Stimulated activated CD8-positive, alpha-beta memory T cell treated with anti-CD3 and anti-CD28 coated beads, Interleukin-7, amount 100 ng/mL, for 1 hour (primary cell): Measurements from ENCODE around the gene SPDEF.

Source experiments
- DNase-seq, 2 donors: peaks; one replicate each; pipeline ENCODE4 v3.0.0-alpha.2; 2020; ENCODE audit warnings: low read depth in 2 of 2

SPDEF gene

DNA sequence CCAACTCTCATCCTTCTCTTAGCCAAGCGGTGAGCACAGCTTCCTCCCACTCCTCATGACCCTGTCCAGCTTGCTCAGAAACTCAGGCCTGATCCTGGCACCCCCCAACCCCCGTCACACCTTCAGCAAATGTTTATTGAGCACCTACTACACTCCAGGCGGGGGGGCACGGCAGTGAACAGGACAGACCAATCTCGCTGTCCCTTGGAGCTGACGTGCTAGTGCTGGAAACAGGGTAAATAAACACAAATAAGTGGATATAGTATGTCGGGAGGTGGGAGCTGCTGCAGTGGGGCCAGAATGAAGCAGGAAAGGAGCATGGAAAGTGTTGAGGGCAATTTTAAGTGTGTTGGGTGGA is 7.4 kb upstream of the SPDEF start:
- DNase-seq, result no peak

- no peak for DNase-seq
Observed at GRCh38 chr6:34562861-34563512, 6.9 kb upstream of the SPDEF start.

DNA sequence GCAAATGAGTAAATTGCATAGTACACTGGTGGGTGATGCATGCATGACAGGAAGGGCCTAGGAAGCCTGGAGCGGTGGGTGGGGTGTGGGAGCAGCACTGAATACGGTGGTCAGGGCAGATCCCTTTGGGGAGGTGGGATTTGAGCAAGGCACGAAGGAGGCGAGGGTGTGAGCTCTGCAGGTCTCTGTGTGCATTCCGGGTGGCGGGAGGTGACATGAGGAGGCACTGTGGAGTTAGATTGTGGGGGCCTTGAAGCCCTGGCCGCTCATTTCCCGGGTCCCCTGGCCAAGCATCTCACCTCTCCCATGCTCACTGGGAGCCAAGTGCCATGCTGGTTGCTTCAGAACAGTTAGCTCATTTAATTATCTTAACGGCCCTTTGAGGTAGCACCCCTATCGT is 6.2 kb upstream of the SPDEF start:
- no peak for DNase-seq

GRCh38 chr6:34561227-34561530 is 5.0 kb upstream of the SPDEF start:
- no peak for DNase-seq

- DNase-seq, result no peak
Observed at GRCh38 chr6:34560366-34561226, 4.5 kb upstream of the SPDEF start.

DNA sequence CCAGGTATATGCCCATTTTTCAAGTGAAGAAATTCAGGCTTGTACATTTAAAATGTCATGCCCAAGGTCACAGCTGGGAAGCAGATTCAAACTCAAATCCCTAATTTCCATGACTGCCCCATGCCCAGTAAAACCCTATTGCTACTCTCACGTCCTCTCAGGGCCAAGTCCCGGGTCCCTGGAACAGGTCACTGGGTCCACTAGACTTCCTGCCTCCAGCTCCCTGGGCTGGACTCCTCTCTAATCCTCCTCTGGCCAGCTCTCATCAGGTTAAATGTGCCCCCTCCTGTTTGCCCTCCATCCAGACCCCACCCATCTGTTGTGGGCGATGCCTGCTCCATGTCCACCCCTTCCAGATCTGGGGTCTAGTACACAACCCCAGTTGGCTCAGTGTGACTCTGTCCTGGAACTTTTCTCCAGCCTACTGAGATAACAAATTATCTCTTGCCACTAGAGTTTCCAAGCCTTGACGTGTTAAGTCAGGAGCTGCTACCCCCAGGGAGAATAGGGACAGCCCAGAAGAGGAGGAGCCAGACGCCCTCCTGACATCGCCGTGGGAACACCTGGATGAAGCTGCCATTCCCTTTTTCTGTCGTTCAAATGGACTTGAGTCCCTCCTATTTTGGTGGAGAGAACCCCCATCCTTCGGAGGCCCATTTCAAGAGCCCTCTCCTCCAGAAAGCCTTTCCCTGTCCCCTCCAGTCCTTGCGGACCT is 3.7 kb upstream of the SPDEF start:
- no peak for DNase-seq

GRCh38 chr6:34558172-34558714 is 2.1 kb upstream of the SPDEF start:
- no peak for DNase-seq

GRCh38 chr6:34557228-34557627 is 1.1 kb upstream of the SPDEF start:
- no peak for DNase-seq

DNA sequence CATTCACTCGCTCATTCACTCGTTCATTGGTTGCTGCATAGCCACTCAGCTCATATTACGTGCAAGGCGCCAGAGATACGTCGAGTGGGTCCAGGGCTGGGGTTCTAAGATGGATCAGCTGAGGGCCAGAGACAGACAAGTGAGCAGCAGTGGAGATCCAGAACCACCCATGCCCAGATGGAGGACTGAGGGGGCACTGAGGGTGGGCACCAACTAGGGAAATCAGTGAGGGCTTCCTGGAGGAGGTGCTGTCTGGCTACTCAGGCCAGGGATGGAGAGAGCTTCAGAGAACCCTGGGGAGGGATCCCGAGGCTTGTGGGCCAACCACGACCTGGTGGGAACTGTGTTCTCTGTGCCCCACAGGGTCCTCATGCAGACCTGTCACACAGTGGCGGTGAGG is 364 bp upstream of the SPDEF start:
- no peak for DNase-seq

GRCh38 chr6:34555328-34555727 is 801 bp downstream of the SPDEF start:
- DNase-seq, result no peak

- DNase-seq, result no peak
Observed at GRCh38 chr6:34555007-34555322, 1.2 kb downstream of the SPDEF start.

- DNase-seq, result no peak
Observed at GRCh38 chr6:34554291-34555006, 1.7 kb downstream of the SPDEF start.

- DNase-seq, result no peak
Observed at GRCh38 chr6:34553750-34554149, 2.4 kb downstream of the SPDEF start.

DNA sequence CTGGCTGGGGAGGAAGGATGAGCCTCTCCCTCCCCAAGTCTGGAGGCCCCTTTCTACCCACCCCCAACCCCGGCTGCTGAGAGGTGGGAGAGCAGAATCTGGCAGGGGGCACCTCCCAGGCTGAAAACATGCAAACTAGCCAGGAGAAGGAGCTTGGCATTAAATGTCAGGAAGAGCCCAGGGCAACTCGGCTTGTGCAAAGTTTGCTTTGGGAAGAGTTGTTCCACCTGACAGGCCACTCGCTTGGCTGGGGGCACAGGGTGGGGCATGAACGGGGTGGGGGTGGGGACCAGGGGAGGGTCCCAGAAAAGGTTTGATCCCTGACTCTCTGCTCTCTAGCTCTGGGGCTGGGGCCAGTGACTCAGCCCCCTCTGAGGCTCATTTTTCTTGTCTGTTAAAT is 3.0 kb downstream of the SPDEF start:
- no peak for DNase-seq

DNA sequence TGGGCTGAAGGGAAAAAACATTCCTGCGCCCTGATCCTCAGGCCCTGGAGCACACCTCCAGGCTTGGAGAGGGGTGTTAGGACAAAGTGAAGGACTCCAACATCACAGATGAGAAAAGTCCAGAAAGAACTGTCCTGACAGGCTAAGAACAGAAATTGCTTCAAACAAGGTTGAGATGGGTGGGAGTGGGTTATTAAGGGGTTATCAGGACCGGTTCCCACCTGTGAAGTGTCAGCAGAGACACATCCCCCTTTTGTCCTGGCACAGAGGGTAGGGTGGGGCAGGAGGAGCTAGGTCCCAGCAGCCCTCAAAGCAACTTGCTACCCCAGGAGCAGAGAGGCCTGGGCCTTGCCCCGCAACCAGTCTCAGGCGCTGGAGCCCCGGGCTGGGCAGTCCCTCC is 3.5 kb downstream of the SPDEF start:
- no peak for DNase-seq

- no peak for DNase-seq
Observed at GRCh38 chr6:34551720-34552119, 4.4 kb downstream of the SPDEF start.

DNA sequence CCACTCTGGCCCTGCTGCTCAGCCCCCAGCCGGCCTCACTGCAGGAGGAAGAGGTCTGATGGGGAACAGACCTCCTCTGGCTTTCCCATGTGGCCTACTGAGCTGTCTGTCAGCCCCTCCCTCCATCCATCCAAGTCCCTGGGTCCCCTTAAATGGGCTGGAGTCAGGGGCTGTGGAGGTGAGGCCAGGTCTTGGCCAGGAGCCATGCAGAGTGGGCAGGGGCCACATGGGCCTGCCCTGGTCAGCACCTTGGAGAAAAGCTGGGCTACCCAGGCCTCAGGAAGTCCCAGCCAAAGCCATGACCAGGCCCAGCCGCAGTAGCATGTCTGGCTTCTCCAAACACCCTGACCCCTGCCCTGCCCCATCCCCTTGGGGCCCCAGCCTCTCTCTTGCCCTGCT is 6.3 kb downstream of the SPDEF start:
- no peak for DNase-seq

GRCh38 chr6:34549026-34549803 is 6.9 kb downstream of the SPDEF start:
- DNase-seq, result no peak

DNA sequence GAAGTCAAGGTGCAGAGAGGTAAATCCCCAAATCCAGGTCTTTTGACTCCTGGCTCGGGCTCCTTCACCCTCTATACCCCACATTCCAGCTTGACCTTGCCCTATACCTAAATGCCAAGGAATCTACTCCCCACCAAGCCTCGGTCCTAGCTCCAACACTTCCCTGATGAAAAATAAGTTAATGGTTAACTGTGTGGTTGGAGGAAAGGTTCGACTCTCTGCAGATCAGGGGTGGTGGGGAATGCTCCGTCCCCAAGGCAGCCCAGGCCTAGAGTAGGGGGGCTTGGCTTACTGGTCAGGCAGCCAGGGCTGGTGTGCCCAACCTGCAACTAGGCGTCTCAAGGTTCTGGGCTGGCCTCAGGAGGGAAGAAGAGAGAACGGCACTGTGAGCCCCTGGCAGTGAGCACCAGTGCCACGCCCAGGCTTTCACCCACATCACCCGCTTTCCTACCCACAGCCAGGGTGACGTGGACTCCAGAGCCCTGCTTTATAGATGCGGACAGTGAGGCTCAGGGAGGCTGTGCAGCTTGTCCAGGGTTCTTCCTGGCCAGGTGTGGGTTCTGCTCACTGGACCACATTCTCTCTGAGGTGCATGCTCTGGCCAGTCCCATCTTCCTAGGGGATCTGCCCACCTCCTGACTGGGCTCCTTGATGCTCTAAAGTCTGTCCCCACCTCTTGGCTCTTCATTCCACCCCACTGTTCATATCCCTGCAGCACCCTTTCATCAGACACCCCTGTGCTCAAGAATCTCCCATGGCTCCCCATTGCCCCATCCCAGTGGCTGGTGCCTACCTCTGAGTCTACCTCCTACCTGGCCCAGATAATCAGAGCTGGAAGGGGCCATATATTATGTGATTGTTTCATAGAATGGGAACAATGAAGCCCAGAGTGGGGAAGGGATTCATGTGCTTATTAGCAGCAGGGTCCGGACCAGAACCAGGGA is 8.2 kb downstream of the SPDEF start:
- no peak for DNase-seq

DNA sequence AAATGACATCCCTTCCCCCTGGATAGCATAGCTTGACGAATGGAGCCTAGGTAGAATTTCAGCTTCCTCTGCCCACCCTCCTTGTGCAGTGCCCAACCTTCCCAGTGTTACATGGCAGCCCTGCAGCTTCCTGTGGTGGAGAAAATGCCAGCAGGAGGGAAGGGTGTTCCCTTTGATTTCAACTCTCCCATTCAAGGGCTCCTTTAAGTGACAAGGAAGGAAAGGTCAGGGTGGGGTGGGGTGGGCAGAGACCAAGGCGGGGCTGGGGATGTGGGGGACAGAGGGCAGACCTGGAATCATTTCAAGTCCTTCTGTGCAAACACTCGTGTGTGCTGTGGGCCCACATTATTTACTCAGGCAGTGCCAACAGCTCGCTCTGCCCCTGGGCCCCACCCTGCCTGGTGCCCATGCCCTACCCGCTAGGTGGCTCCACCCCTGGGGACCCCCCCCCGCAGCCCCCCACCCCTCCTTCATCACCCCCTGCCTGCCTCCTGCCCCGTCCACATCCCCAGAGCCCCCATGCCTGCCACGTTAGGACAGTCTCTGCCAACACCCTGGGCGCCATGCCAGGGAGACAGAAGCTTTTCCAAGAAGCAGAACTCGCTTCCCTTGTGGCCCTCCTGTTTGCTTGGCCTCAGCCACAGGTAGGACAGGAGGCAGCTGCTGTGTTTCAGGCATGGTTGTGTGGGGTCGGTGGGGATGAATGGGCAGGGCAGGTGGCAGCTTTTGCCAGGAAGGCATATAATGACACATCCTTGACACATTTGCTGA is 9.4 kb downstream of the SPDEF start:
- no peak for DNase-seq
